Measurements from ENCODE around the gene GATAD2A. TPM values are rescaled to one million over a fixed set of nuclear protein-coding genes. Genes with fewer than 3 reads are reported as not detected.
A peak's percentile ranks its signal among the peaks of the same experiment; 100 is the strongest.

Gene GATAD2A
- total and polyA plus RNA-seq, 9 of the 15 experiments (the other 6 are each of a cell fraction or from before 2014, with no cell fraction given): 2.4 to 226 (median 44.2) TPM

DNA sequence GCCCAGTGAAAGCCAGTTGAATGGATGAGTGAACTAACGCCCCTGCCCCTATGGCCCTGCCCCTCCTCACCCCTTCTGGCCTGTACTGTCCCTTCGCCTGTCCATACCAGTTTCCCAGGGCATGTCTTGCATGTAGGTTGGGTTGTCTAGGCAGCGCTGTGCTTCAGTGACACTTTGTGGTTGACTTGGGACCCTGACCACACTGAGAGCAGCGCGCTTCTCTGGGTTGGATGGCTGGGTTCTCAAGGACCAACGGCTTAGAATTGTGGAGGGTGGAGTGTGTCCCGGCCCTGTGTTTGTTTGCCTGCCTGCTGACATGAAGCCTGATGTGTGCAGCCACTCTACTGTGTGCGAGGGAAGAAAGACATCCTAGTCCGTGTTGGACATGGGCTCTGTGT lies 15.8 kb downstream of the GATAD2A start:
- peak overlapping the region in 1 of 2 experiments; percentile 72; a peak in 1 of 4 replicates for H3K9ac ChIP-seq (ENCODE audit: insufficient read depth in 1 of 2, low read depth in 2 of 2, low read length in 2 of 2)
- no peaks in the 10 kb centered on the region for H3K27me3 ChIP-seq (ENCODE audit: control insufficient read depth in 2 of 2, insufficient read depth in 2 of 2, low read length in 2 of 2)
- H3K4me1 ChIP-seq (replicated peaks in 1 of 2; ENCODE audit: control insufficient read depth in 2 of 2, insufficient read depth in 2 of 2, low read length in 2 of 2): peaks cover 0 to 19% of the 10 kb centered on the region in 2 experiments; a peak in 2 of 5 replicates
- no peaks in the 10 kb centered on the region for H3K9me3 ChIP-seq (replicated peaks; ENCODE audit: control insufficient read depth, insufficient read depth, low read depth, low read length)
- ATAC-seq (no peak), FAIRE-seq (no peak), DNase-seq (ENCODE audit: extremely low read depth in 1 of 4, low spot score in 3 of 4) (peak in 1 of 4 experiments; percentile 23)
- H3K27ac ChIP-seq (ENCODE audit: extremely low read depth, low read depth, low read length): no peak overlapping the region; the same call in 2 of the 3 replicates
- intact Hi-C loops (cut with micrococcal nuclease) (no loop called here), in situ Hi-C loops (cut with MboI) (no loop called here)
- no peak overlapping the region for H3K4me2 ChIP-seq (ENCODE audit: insufficient read depth, low read length)
- peaks cover 62% of the 10 kb centered on the region for H4K20me1 ChIP-seq (replicated peaks; ENCODE audit: control insufficient read depth, insufficient read depth, low read length)
- TF ChIP-seq, protein P1, sequence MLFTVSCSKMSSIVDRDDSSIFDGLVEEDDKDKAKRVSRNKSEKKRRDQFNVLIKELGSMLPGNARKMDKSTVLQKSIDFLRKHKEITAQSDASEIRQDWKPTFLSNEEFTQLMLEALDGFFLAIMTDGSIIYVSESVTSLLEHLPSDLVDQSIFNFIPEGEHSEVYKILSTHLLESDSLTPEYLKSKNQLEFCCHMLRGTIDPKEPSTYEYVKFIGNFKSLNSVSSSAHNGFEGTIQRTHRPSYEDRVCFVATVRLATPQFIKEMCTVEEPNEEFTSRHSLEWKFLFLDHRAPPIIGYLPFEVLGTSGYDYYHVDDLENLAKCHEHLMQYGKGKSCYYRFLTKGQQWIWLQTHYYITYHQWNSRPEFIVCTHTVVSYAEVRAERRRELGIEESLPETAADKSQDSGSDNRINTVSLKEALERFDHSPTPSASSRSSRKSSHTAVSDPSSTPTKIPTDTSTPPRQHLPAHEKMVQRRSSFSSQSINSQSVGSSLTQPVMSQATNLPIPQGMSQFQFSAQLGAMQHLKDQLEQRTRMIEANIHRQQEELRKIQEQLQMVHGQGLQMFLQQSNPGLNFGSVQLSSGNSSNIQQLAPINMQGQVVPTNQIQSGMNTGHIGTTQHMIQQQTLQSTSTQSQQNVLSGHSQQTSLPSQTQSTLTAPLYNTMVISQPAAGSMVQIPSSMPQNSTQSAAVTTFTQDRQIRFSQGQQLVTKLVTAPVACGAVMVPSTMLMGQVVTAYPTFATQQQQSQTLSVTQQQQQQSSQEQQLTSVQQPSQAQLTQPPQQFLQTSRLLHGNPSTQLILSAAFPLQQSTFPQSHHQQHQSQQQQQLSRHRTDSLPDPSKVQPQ (CRISPR knock-in tag; IDR thresholded peaks at IDR 0.05; ENCODE audit: borderline replicate concordance): no peak
- TF ChIP-seq PRMT5 (CRISPR knock-in tag; IDR thresholded peaks at IDR 0.05) (no peak), HMGN3 (IDR thresholded peaks at IDR 0.05; ENCODE audit: borderline replicate concordance, extremely low read depth, insufficient read length, low read depth, low read length) (no peak)
- TF ChIP-seq, protein P2, sequence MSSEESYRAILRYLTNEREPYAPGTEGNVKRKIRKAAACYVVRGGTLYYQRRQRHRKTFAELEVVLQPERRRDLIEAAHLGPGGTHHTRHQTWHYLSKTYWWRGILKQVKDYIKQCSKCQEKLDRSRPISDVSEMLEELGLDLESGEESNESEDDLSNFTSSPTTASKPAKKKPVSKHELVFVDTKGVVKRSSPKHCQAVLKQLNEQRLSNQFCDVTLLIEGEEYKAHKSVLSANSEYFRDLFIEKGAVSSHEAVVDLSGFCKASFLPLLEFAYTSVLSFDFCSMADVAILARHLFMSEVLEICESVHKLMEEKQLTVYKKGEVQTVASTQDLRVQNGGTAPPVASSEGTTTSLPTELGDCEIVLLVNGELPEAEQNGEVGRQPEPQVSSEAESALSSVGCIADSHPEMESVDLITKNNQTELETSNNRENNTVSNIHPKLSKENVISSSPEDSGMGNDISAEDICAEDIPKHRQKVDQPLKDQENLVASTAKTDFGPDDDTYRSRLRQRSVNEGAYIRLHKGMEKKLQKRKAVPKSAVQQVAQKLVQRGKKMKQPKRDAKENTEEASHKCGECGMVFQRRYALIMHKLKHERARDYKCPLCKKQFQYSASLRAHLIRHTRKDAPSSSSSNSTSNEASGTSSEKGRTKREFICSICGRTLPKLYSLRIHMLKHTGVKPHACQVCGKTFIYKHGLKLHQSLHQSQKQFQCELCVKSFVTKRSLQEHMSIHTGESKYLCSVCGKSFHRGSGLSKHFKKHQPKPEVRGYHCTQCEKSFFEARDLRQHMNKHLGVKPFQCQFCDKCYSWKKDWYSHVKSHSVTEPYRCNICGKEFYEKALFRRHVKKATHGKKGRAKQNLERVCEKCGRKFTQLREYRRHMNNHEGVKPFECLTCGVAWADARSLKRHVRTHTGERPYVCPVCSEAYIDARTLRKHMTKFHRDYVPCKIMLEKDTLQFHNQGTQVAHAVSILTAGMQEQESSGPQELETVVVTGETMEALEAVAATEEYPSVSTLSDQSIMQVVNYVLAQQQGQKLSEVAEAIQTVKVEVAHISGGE (CRISPR knock-in tag; IDR thresholded peaks at IDR 0.05): no peak
- TF ChIP-seq, protein P3, sequence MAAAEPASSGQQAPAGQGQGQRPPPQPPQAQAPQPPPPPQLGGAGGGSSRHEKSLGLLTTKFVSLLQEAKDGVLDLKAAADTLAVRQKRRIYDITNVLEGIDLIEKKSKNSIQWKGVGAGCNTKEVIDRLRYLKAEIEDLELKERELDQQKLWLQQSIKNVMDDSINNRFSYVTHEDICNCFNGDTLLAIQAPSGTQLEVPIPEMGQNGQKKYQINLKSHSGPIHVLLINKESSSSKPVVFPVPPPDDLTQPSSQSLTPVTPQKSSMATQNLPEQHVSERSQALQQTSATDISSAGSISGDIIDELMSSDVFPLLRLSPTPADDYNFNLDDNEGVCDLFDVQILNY (CRISPR knock-in tag; IDR thresholded peaks at IDR 0.05): no peak
- H3K36me3 ChIP-seq (ENCODE audit: control insufficient read depth, insufficient read depth, low read length): peaks cover 44% of the 10 kb centered on the region; the same call in 2 of the 3 replicates
- no TSS peak for BruUV-seq (replicated peaks)
- CTCF ChIA-PET (ENCODE audit: low intra/inter-chr PET ratio): no interaction called here
- no peak overlapping the region for H3K4me3 ChIP-seq
- H2AFZ ChIP-seq (ENCODE audit: low read depth, low read length): no peak overlapping the region
- H3K79me2 ChIP-seq (ENCODE audit: control insufficient read depth, insufficient read depth, low read length): peaks cover 98% of the 10 kb centered on the region
- WGBS (ENCODE audit: insufficient coverage, low coverage, missing lambda C conversion rate): 76% methylated on average over 9 of the region's 9 CpGs
- peaks cover 8% of the 10 kb centered on the region for H3K9me1 ChIP-seq (ENCODE audit: control insufficient read depth, insufficient read depth, low read length)
- POLR2A ChIA-PET: no interaction called here
